Measurements from ENCODE around the gene HIF3A.

GRCh38 chr19:46384396-46384795 is 87.6 kb downstream of the HIF3A start:
- TF ChIP-seq GATA2 (IDR thresholded peaks at IDR 0.05; ENCODE audit: low read depth, low read length): no peak
- TF ChIP-seq GATA3 (IDR thresholded peaks at IDR 0.05; ENCODE audit: low read depth, low read length): no peak

Measured in SH-SY5Y (cell line).